ENCODE measurements around the gene TMEM45A. TPM values are rescaled to one million over a fixed set of nuclear protein-coding genes. Genes with fewer than 3 reads are reported as not detected.

The TMEM45A gene
- polyA plus RNA-seq, 1 of the 3 experiments (the other 2 are of a cell fraction) = 6.4 TPM

- DNase-seq = no peak
- H3F3A ChIP-seq (replicated peaks; ENCODE audit: insufficient read depth) = peaks cover 4% of the 10 kb centered on the region
- H3K9me3 ChIP-seq = no peaks in the 10 kb centered on the region
- H3K79me2 ChIP-seq (ENCODE audit: insufficient read depth) = no peaks in the 10 kb centered on the region
- no peak overlapping the region for H3K9ac ChIP-seq
- no peak overlapping the region for H3K4me3 ChIP-seq (ENCODE audit: low read depth in 2 of 2, low read length in 1 of 2)
- H3K27ac ChIP-seq (ENCODE audit: low read depth in 2 of 2, low read length in 1 of 2) = no peak overlapping the region
- H3K27me3 ChIP-seq (ENCODE audit: insufficient read depth) = no peaks in the 10 kb centered on the region
- 85% methylated on average over 4 of the region's 4 CpGs for WGBS (ENCODE audit: low lambda C conversion rate)
- CTCF ChIA-PET = interaction anchor here (1.7 kb wide), 1 partner anchor 30 kb away, joined by 4 read pairs; no protein-coding TSS in a partner anchor
- POLR2A ChIA-PET = no interaction called here
- no peak overlapping the region for H3K4me2 ChIP-seq
- no peak overlapping the region for H2AFZ ChIP-seq (ENCODE audit: low read depth)
- no peaks in the 10 kb centered on the region for H4K20me1 ChIP-seq (ENCODE audit: insufficient read depth)
- no peaks in the 10 kb centered on the region for H3K36me3 ChIP-seq (replicated peaks in 1 of 2; ENCODE audit: control insufficient read depth in 1 of 2, insufficient read depth in 2 of 2, low read length in 1 of 2)
- H3K4me1 ChIP-seq (ENCODE audit: control insufficient read depth in 1 of 2, insufficient read depth in 2 of 2, low read depth in 1 of 2, low read length in 1 of 2) = peaks cover 16 to 19% of the 10 kb centered on the region in 2 experiments
- H3K9me2 ChIP-seq = no peaks in the 10 kb centered on the region
- no peak for TF ChIP-seq USF1 (IDR thresholded peaks at IDR 0.05; ENCODE audit: borderline replicate concordance, low read depth)
- no peak for TF ChIP-seq GABPA (IDR thresholded peaks at IDR 0.05; ENCODE audit: low read depth)
- TF ChIP-seq MXI1 (IDR thresholded peaks at IDR 0.05; ENCODE audit: low read depth, low read length) = no peak
- TF ChIP-seq POLR2AphosphoS5 (IDR thresholded peaks at IDR 0.05; ENCODE audit: low read depth, low read length) = no peak
- no peak for TF ChIP-seq EP300 (IDR thresholded peaks at IDR 0.05; ENCODE audit: borderline replicate concordance in 1 of 2, low read depth in 1 of 2, low read length in 1 of 2)
- TF ChIP-seq TCF12 (IDR thresholded peaks at IDR 0.05) = no peak
- no peak for TF ChIP-seq YY1 (IDR thresholded peaks at IDR 0.05; ENCODE audit: low read depth)
- no peak for TF ChIP-seq FOXM1 (IDR thresholded peaks at IDR 0.05; ENCODE audit: low read depth)
- TF ChIP-seq ZBTB33 (IDR thresholded peaks at IDR 0.05; ENCODE audit: borderline replicate concordance, low read depth) = no peak
- no peak for TF ChIP-seq REST (IDR thresholded peaks at IDR 0.05; ENCODE audit: low read depth, low read length)
- TF ChIP-seq FOSL2 (IDR thresholded peaks at IDR 0.05; ENCODE audit: borderline replicate concordance, low read depth) = no peak
- TF ChIP-seq RFX5 (IDR thresholded peaks at IDR 0.05; ENCODE audit: low read length) = no peak
- no peak for TF ChIP-seq EZH2phosphoT487 (IDR thresholded peaks at IDR 0.05; ENCODE audit: borderline replicate concordance, low read depth)
- no peak for TF ChIP-seq ELF1 (IDR thresholded peaks at IDR 0.05)
- TF ChIP-seq MEF2A (IDR thresholded peaks at IDR 0.05; ENCODE audit: borderline replicate concordance, low read depth) = no peak
These were observed 68.0 kb downstream of the TMEM45A start for GRCh38 chr3:100560426-100560825.
